NCI-H446 treated with DMSO at 0.1 percent for 48 hours (cell line): ENCODE measurements around the gene MMEL1.
"Not testable (repeated sequence)": the region's sequence is repeated elsewhere in the genome, so short reads cannot be mapped to it uniquely, and the experiment has no call there.

Experiments used
- DNase-seq: peaks from one replicate; lab custom pipeline; 2025; lab: John Stamatoyannopoulos, UW

Gene MMEL1, protein sequence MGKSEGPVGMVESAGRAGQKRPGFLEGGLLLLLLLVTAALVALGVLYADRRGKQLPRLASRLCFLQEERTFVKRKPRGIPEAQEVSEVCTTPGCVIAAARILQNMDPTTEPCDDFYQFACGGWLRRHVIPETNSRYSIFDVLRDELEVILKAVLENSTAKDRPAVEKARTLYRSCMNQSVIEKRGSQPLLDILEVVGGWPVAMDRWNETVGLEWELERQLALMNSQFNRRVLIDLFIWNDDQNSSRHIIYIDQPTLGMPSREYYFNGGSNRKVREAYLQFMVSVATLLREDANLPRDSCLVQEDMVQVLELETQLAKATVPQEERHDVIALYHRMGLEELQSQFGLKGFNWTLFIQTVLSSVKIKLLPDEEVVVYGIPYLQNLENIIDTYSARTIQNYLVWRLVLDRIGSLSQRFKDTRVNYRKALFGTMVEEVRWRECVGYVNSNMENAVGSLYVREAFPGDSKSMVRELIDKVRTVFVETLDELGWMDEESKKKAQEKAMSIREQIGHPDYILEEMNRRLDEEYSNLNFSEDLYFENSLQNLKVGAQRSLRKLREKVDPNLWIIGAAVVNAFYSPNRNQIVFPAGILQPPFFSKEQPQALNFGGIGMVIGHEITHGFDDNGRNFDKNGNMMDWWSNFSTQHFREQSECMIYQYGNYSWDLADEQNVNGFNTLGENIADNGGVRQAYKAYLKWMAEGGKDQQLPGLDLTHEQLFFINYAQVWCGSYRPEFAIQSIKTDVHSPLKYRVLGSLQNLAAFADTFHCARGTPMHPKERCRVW

DNA sequence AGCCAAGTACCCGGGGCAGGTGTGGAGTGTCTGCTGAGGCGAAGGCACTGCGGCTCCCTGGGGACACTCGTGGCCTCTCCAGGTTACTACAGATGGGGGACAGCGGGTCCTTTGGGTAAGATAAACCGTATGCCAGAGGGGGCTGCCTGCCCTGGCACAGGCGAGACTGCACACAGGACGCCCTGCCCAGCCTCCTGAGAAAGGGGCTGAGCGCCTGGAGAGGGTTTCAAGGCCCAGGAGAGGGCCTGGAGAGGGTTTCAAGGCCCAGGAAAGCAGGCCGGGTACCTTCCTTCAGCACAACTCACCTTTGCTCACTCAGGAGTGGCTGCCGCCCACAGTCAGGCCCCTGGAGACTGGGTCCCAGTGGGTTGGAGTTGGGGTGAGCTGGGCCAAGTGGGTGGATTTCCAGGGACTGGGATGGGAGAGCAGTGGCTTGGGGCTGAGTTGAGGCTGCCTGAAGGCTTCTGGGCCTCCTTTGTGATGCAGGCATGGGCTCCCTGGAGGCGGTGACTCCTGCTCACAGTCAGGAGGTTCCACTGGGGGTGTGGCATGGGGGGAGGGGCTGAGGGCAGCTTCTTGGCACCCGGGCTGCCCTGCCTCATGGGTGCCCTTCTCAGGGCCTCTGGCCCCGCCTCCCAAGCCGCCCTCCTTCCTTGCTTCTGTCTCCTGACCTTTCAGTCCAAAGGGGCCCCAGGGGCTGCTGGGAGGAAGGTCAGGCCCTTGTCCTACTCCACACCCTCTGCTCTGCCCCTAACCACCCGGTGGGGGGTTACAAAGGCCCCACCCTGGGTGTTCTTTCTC, at the start of gene MMEL1:
MMEL1 (minus strand) TSS at position 456 of the 801 bp plus-strand sequence. CDS start 3,532 bp downstream, outside the sequence.
- no peak for DNase-seq

DNA sequence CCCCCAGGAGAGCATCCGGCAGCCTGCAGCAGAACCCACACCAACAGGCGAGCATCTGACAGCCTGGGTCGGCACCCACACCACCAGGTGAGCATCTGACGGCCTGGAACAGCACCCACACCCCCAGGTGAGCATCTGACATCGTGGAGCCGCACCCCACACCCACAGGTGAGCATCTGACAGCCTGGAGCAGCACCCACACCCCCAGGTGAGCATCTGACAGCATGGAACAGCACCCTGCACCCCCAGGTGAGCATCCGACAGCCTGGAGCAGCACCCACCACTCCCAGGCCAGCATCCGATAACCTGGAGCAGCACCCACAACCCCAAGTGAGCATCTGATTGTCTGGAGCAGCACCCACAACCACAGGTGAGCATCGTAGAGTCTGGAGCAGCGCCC, 43.9 kb upstream of the MMEL1 start:
- DNase-seq, result not testable (repeated sequence)

DNA sequence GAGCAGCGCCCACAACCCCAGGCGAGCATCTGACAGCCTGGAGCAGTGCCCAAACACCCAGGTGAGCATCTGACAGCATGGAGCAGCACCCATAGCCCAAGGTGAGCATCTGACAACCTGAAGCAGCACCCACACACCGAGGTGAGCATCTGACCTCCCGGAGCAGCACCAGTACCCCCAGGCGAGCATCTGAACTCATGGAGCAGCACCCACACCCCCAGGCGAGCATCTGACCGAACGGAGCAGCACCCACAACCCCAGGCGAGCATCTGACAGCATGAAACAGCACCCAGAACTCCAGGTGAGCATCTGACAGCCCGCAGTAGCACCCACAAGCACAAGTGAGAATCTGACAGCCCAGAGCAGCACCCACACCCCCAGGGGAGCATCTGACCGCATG, 38.8 kb upstream of the MMEL1 start:
- DNase-seq, result not testable (repeated sequence)

DNA sequence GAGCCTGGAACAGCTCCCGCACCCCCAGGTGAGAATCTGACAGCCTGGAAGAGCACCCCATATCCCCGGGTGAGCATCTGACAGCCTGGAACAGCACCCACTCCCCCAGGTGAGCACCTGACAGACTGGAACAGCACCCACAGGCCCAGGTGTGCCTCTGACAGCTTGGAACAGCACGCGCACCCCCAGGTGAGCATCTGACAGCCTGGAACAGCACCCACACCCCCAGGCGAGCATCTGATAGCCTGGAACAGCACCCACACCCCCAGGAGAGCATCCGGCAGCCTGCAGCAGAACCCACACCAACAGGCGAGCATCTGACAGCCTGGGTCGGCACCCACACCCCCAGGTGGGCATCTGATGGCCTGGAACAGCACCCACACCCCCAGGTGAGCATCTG, 27.0 kb upstream of the MMEL1 start:
- not testable (repeated sequence) for DNase-seq

DNA sequence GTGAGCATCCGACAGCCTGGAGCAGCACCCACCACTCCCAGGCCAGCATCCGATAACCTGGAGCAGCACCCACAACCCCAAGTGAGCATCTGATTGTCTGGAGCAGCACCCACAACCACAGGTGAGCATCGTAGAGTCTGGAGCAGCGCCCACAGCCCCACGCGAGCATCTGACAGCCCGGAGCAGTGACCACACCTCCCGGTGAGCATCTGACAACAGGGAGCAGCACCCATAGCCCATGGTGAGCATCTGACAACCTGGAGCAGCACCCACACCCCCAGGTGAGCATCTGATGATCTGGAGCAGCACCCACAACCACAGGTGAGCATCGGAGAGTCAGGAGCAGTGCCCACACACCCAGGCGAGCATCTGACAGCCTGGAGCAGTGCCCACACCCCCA, 25.1 kb upstream of the MMEL1 start:
- DNase-seq, result not testable (repeated sequence)

DNA sequence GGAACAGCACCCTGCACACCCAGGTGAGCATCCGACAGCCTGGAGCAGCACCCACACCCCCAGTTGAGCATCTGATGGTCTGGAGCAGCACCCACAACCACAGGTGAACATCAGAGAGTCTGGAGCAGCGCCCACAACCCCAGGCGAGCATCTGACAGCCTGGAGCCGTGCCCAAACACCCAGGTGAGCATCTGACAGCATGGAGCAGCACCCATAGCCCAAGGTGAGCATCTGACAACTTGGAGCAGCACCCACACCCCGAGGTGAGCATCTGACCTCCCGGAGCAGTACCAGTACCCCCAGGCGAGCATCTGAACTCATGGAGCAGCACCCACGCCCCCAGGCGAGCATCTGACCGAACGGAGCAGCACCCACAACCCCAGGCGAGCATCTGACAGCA, 24.3 kb upstream of the MMEL1 start:
- DNase-seq, result not testable (repeated sequence)

DNA sequence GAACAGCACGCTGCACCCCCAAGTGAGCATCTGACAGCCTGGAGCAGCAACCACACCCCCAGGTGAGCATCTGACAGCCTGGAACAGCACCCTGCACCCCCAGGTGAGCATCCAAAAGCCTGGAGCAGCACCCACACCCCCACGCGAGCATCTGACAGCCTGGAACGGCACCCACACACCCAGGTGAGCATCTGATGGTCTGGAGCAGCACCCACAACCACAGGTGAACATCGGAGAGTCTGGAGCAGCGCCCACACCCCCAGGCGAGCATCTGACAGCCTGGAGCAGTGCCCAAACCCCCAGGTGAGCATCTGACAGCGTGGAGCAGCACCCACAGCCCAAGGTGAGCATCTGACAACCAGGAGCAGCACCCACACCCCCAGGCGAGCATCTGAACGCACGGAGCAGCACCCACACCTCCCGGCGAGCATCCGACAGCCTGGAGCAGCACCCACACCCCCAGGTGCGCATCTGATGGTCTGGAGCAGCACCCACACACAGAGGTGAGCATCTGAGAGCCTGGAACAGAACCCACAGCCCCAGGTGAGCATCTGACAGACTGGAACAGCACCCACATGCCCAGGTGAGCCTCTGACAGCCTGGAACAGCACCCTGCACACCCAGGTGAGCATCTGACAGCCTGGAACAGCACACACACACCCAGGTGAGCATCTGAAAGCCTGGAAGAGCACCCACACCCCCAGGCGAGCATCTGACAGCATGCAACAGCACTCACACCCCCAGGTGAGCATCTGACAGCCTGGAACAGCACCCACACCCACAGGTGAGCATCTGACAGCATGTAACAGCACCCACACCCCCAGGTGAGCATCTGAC, 23.0 kb upstream of the MMEL1 start:
- not testable (repeated sequence) for DNase-seq

DNA sequence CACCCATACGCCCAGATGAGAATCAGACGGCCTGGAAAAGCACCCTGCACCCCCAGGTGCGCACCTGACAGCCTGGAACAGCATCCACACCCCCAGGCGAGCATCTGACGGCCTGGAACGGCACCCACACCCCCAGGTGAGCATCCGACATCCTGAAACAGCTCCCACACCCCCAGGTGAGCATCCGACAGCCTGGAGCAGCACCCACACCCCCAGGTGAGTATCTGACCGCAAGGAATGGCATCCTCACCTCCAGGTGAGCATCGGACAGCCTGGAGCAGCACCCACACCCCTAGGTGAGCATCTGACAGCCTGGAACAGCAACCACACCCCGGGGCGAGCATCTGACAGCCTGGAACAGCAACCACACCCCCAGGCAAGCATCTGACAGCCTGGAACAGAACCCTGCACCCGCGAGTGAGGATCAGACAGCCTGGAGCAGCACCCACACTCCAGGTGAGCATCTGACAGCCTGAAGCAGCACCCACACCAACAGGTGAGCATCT, 21.7 kb upstream of the MMEL1 start:
- not testable (repeated sequence) for DNase-seq

DNA sequence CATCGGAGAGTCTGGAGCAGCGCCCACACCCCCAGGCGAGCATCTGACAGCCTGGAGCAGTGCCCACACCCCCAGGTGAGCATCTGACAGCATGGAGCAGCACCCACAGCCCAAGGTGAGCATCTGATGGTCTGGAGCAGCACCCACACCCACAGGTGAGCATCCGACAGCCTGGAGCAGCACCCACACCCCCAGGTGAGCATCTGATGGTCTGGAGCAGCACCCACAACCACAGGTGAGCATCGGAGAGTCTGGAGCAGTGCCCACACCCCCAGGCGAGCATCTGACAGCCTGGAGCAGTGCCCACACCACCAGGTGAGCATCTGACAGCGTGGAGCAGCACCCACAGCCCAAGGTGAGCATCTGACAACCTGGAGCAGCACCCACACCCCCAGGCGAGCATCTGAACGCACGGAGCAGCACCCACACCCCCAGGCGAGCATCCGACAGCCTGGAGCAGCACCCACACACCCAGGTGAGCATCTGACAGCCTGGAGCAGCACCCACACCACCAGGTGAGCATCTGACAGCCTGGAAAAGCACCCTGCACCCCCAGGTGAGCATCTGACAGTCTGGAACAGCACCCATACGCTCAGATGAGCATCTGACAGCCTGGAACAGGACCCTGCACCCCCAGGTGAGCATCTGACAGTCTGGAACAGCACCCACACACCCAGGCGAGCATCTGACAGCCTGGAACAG, 21.1 kb upstream of the MMEL1 start:
- DNase-seq, result not testable (repeated sequence)

DNA sequence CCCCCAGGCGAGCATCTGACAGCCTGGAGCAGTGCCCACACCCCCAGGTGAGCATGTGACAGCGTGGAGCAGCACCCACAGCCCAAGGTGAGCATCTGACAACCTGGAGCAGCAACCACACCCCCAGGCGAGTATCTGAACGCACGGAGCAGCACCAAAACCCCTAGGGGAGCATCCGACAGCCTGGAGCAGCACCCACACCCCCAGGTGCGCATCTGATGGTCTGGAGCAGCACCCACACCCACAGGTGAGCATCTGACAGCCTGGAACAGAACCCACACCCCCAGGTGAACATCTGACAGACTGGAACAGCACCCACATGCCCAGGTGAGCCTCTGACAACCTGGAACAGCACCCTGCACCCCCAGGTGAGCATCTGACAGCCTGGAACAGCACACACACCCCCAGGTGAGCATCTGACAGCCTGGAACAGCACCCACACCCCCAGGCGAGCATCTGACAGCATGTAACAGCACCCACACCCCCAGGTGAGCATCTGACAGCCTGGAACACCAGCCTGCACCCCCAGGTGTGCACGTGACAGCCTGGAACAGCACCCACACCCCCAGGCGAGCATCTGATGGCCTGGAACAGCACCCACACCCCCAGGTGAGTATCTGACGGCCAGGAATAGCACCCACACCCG, 20.2 kb upstream of the MMEL1 start:
- not testable (repeated sequence) for DNase-seq

DNA sequence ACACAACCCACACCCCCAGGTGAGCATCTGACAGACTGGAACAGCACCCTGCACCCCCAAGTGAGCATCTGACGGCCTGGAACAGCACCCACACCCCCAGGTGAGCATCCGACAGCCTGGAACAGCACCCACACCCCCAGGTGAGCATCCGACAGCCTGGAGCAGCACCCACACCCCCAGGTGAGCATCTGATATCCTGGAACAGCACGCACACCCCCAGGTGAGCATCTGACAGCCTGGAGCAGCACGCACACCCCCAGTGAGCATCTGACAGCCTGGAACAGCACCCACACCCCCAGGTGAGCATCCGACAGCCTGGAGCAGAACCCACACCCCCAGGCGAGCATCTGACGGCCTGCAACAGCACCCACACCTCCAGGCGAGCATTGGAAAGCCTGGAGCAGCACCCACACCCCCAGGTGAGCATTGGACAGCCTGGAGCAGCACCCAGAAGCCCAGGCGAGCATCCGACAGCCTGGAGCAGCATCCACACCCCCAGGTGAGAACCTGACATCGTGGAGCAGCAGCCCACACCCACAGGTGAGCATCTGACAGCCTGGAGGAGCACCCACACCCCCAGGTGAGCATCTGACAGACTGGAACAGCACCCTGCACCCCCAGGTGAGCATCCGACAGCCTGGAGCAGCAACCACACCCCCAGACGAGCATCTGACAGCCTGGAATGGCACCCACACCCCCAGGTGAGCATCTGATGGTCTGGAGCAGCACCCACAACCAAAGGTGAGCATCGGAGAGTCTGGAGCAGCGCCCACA, 19.5 kb upstream of the MMEL1 start:
- not testable (repeated sequence) for DNase-seq

DNA sequence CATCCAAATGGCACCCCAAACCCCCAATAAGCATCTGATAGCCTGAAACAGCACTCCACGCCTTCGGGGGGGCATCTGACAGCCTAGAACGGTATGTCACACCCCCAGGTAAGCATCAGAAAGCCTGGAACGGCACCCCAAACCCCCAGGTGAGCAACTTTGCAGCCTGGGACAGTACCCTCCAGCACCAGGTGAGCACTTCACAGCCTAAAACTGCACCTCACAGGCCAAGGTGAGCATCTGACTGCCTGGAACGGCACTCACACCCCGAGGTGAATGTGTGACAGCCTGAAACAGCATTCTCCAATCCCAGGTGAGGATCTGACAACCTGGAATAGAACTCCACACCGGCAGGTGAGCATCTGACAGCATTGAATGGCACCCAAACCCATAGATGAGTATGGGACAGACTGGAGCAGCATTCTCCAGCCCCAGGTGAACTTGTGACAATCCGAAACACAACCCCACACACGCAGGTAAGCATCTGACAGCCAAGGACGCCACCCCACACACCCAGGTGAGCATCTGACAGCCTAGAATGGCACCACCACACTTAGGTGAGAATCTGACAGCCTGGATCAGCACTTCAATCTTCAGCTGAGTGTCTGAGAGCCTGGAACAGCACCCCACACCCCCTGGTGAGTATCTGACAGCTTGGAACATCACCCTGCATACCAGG, 18.3 kb upstream of the MMEL1 start:
- no peak for DNase-seq

DNA sequence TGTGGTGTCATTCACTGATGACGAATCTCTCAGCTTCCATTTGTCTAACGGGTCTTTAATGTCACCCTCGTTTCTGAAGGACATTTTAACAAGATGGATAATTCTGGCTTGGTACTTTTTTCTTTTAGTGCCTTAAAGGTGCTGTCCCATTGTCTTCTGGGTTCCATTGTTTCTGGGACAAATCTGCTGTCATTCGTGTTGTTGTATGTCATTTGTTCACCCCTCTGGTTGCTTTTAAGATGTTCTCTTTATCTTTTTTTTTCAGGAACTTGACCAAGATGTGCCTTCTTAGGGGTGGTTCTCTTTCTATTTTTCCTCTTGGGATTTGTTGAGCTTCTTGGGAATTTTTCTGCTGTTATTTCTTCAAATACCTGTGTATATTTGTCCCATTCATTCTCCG, 14.0 kb upstream of the MMEL1 start:
- no peak for DNase-seq

DNA sequence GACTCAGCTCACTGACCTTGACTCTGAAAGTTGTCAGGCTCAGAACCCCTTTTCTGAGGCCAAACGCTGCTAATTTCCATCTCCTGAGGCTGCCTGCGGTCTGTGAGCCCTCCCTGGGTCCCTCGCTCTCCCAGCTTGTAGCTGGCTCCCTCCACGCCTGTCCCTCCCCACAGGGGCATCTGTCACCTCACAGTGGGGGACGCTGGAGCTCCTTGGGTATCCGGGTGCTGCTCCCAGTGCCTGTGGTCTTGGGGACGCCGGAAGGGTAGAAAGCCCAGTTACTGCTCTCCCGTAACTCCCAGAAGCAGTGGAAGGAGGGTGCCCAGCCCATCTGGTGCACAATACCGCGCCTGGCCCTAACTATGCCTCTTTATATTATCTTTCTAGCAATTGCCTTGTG, 13.0 kb upstream of the MMEL1 start:
- DNase-seq, result no peak

DNA sequence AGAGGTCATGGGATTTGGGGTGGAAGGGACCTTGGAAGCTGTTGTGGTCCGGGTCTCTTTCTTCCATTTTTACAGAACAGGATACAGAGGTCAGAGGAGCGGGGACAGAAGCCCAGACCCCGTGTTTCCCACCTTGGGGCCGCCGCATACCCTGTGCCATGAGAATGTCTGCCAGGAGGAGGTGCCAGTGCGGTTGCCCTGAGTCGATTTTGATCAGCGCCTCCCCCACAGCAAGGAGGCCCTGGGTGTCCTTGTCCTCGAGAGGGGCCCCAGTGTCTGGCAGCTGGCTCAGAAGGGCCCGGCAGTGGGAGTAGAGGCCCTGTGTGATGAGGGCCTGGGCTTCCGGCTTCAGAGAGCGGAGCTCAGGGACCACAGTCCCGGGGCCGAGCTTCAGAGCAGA, 12.3 kb upstream of the MMEL1 start:
- DNase-seq, result no peak

DNA sequence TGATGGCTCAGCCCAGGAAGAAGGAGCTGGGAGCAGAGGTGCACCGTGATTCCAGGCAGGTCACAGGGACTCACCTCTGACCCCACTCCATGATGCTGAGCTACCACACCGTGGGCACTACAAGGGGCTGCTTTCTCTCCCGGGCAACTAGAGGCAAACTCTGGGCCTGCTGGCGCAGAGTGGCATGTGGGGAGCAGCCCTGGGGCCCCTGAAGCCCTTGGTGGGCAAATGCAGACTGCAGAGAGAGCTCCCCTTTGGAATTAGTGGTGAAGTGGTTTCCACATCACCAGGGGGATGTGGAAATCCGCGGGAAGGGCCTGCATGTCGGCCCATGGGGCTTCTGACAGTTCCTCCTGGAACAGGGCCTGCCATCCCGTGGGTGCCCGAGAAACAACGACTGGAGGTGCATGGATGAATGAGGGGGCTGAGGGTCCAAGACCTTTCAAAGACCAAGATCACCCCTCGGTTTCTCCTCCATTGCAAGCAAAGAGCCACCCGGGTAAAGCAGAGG, 11.8 kb upstream of the MMEL1 start:
- no peak for DNase-seq

DNA sequence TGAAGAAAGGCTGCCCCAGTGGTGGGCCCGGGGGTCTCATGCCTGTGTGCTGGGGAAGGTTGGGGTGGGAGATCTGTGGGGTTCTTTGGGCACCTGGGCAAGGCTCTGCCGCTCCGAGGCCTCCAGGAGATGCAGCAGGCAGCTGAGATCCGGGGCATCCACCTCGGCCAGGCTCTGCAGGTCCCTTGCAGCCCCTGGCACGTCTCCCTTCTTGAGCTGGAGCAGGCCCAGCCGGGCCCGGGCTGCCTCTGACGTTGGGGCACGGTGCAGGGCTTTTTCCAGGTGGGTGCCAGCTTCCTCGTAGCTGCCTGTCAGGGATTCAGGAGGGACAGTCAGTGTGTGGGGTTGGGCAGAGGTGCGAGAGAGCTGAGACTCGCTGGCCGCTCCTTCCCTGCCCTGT, 11.4 kb upstream of the MMEL1 start:
- no peak for DNase-seq

DNA sequence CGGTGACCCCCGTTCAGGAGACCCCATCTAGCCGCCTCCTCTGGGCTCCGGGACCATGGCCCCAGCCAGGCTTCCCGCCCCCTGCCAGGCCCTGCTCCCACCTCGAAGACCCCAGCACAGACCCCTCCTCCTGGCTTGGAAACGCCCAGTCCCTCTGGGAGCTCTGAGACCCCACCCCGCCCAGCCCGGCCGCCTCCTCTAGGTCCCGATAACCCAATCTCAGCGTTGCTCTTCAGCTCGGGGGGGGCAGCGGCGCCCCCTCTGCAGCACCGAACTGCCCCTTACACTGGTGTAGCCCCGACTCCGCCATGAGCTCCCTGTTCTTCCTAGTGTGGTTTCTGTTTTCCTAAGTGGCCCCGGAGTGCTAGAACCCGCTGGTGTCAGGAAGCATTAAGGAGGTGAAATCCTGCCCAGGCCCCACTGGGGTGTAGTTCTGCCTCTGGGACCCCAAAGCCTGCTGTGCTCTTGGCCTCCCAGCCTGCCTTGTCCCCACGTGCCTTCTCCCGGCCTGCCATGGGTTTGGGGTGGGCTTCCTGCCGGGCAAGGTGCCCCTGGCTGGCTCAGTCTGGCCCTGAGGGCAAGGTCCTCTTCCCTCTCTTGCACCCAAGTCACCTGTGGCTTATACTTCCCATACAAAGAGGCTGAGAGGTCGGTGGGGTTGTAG, 10.7 kb upstream of the MMEL1 start:
- no peak for DNase-seq
